ENCODE data around the gene EDEM1.
"Not testable (repeated sequence)": the region's sequence is repeated elsewhere in the genome, so short reads cannot be mapped to it uniquely, and the experiment has no call there.

The EDEM1 gene

GRCh38 chr3:5179036-5179435 lies 8.5 kb upstream of the EDEM1 start:
- DNase-seq = not testable (repeated sequence)

GRCh38 chr3:5181469-5182141 lies 5.9 kb upstream of the EDEM1 start:
- DNase-seq = no peak

- DNase-seq = not testable (repeated sequence)
Measured at GRCh38 chr3:5183714-5184113, 3.8 kb upstream of the EDEM1 start.

- DNase-seq = no peak
Measured at GRCh38 chr3:5184499-5184898, 3.0 kb upstream of the EDEM1 start.

GRCh38 chr3:5185093-5185673 lies 2.3 kb upstream of the EDEM1 start:
- DNase-seq = no peak

GRCh38 chr3:5186089-5186857 lies 1.2 kb upstream of the EDEM1 start:
- DNase-seq = no peak

- no peak for DNase-seq
Measured at GRCh38 chr3:5186858-5187155, 700 bp upstream of the EDEM1 start.

GRCh38 chr3:5187920-5188418 lies 462 bp downstream of the EDEM1 start:
- DNase-seq = no peak

GRCh38 chr3:5188419-5189221 lies 1.1 kb downstream of the EDEM1 start:
- DNase-seq = no peak

- no peak for DNase-seq
Measured at GRCh38 chr3:5190147-5190791, 2.8 kb downstream of the EDEM1 start.

GRCh38 chr3:5191555-5192304 lies 4.2 kb downstream of the EDEM1 start:
- DNase-seq = no peak

- no peak for DNase-seq
Measured at GRCh38 chr3:5192571-5193365, 5.3 kb downstream of the EDEM1 start.

GRCh38 chr3:5194341-5194740 lies 6.8 kb downstream of the EDEM1 start:
- DNase-seq = no peak

GRCh38 chr3:5194801-5195509 lies 7.4 kb downstream of the EDEM1 start:
- DNase-seq = no peak

- no peak for DNase-seq
Measured at GRCh38 chr3:5195605-5196004, 8.1 kb downstream of the EDEM1 start.

GRCh38 chr3:5197022-5197421 lies 9.5 kb downstream of the EDEM1 start:
- no peak for DNase-seq

GRCh38 chr3:5197470-5198312 lies 10.2 kb downstream of the EDEM1 start:
- no peak for DNase-seq

- no peak for DNase-seq
Measured at GRCh38 chr3:5198313-5198677, 10.8 kb downstream of the EDEM1 start.

- no peak for DNase-seq
Measured at GRCh38 chr3:5198986-5199731, 11.7 kb downstream of the EDEM1 start.
